ENCODE results near the gene NHSL1.

DNA sequence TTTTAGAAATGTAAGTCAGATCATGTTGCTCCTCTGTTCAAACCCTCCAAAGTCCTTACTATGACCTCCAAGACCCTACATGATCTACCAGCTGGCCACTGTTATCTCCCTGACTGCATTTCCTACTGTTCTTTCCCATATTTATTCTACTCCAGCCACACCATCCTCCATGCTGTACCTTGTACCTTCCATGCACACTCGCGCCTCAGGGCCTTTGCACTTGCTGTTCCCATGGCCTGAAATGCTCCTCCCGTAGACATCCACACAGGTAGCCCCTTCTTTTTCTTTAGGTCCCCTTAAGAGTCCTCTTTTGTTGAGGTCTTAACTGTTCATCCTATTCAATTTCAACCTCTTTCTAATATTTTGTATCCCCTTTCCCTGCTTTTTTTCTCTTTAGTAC lies 48.3 kb downstream of the NHSL1 start:
- TF ChIP-seq EZH2 (IDR thresholded peaks at IDR 0.05; ENCODE audit: borderline replicate concordance, low read length): no peak
- TF ChIP-seq, protein P1, sequence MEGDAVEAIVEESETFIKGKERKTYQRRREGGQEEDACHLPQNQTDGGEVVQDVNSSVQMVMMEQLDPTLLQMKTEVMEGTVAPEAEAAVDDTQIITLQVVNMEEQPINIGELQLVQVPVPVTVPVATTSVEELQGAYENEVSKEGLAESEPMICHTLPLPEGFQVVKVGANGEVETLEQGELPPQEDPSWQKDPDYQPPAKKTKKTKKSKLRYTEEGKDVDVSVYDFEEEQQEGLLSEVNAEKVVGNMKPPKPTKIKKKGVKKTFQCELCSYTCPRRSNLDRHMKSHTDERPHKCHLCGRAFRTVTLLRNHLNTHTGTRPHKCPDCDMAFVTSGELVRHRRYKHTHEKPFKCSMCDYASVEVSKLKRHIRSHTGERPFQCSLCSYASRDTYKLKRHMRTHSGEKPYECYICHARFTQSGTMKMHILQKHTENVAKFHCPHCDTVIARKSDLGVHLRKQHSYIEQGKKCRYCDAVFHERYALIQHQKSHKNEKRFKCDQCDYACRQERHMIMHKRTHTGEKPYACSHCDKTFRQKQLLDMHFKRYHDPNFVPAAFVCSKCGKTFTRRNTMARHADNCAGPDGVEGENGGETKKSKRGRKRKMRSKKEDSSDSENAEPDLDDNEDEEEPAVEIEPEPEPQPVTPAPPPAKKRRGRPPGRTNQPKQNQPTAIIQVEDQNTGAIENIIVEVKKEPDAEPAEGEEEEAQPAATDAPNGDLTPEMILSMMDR (IDR thresholded peaks at IDR 0.05; ENCODE audit: low read length): no peak
